NCI-H1105 (cell line): ENCODE data around the gene SMYD3.
A peak's percentile ranks its signal among the peaks of the same experiment; 100 is the strongest.

ENCODE experiments used
- DNase-seq: peaks from one replicate; lab custom pipeline; 2025; lab: John Stamatoyannopoulos, UW

The SMYD3 gene

DNA sequence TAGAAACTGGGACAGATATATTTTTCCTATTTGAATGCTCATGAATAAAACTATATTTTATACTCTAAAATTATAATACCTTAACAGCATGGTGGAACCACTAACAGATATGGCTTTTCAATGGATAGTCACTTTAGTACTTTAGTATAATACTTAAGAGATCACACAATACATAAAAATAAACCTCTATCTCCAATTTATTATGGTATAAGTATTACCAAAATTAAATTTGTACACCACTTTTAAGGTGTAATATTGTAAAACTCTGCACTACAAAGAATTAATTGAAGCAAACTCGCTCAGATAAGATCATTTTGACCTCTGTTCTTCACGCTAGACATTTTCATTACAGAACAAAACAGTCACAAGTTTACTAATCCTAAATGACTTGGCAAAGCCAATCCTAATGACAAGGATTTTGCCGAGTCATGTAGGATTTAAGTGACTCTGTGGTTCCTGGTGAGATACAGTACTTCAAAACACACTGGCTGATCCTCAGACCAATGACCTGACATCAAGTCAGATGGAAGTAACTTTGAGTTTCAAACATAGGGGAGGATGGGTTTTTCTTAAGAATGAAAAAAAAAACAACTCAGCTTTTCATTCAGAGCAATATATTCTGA is 200.6 kb downstream of the SMYD3 start:
- no peak for DNase-seq

DNA sequence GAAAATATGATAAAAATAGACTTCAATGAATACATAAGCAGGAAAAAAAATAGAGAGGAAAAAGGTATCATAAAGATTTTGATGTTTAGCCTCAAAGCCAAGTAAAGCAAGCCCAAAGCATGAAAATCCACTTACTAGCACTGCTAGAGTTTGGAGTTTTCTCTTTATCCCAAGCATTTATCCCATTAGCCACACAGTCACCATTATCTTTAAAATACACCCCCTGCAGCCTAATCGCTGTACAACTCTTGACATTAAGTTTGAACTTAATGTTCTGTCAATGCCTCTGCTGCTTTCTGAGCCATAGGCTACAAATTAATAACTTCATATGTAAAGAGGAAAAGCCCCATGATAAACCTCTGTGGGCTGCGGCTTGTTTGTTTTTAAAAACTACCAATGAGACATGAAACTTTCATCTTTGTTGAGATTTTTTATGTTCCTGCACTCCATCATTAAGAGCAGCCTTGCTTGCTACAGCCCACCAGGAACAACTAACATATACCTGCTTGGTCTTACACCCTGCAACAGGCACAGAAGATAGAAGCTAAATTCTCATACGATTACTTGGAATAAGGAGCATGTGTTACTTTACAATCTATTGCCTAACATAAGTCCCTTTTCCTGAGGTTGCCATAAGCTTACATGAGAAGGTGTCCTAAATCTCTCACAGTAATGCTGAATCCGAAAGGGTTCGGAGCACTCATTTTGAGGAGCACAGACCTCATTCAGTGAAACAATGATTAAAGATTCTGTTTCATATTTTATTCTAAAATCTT is 202.4 kb downstream of the SMYD3 start:
- DNase-seq, result no peak

DNA sequence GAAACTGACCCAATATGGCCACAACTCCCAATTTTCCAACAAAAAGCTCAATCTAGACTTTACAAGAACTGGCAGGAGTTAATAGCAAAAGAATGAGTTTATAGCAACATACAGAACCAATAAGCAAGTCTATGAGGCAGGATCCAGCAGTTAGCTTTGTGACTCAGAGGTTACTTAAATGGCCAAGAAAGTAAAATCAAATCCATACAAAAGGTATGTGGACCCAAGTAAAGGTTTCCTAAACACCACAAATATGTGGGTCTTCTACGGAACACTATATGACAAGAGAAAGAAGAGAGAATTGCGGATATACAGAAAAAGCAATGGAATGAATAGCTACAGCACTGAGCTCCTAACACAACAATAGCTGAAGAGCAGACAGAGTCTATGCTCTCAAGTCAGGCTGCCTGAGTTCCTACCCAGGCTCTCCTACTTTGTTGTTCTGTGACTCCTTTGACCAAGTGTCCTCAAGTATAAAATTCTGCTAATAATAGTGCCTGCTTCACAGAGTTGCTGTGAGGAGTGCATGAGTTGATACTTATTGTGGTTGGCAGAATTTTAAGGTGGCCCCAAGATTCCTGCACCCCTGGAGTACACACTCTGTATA is 204.3 kb downstream of the SMYD3 start:
- no peak for DNase-seq

DNA sequence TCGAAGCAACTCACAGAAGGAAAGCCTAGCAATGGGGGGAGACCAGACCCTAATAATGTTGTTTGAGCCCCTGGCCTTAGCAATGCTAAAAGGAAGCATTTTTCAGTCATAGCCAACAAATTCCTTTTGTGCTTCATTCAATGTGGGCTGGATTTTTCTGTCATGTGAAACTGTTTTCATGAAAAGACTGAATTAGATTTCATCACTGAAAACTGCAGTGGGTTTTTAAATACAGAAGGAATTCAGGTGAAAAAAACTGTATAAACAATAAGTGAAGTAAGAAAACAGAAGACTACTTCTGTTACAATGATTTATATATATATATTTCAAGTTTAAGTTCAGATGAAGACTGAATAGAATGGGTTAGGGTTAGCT is 204.8 kb downstream of the SMYD3 start:
- no peak for DNase-seq

DNA sequence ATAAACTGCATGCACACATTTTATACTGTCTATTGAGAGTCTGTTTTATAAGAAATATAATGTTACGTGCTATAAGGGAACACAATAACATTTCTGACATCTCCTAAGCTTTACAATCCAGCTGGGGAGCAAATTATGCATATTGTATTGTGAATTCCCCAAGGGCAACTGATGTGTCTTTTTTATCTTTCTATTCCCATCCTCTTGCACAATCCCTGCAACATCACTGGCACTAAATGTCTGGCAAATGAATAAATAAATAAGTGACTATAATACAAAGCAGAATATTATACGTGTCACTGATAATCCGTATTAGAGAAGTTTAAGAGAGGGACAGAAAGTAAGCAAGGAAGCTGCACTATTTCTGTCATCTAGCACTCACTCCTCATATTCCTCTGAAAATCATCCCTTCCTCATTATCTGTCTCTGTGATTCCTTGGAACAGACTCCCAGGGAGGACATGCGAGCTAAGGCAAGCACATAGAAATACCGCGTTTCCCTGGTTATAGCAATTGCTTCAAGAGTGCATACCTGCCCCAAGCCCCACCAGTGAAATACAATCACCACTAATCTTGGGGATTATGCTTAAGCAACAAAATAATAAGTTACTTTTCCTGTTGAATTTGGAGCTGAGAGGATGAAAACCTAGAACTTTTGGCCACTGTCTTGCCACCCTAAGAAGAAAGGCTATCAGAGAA is 205.4 kb downstream of the SMYD3 start:
- DNase-seq, result no peak

DNA sequence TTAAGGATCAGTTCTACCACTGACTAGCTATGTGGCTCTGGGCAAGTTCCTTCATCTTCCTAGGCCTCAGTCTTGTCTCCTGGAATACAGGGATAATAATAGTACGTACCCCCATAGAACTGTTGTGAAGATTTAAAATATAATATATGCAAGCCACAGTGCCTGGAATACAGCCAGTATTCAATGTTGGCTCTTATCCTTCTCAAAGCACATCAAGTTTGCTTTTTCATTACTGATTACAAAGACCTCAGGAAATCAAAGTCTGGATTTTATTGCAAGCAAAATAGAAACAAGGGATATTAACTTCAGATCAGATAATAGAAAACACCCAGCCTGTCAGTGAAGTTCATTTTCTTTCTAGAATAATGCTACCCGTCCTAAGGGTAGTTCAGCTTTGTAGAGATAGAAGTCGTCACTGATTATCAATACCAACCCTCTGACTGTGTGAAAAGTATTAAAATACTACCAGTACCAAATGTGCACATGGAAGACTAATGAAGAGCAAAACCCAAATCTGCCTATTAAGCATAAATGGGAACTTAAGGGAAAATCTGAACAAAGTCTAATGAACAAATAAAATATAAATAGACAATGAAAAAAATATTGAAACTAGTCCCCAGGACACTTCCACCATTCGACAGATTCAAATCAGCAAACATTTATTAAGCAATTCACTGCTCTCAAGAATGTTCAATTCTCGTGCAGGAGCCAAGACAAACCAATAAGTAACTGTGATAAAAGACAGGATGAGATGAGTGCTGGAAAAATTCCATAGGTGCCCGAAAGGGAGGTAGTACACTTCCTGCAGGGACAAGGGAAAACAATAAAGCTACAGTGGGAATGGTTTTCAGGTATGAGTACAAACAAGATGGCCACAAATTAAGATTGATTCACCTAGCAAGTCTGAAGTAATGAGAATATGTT is 206.2 kb downstream of the SMYD3 start:
- DNase-seq, result no peak

DNA sequence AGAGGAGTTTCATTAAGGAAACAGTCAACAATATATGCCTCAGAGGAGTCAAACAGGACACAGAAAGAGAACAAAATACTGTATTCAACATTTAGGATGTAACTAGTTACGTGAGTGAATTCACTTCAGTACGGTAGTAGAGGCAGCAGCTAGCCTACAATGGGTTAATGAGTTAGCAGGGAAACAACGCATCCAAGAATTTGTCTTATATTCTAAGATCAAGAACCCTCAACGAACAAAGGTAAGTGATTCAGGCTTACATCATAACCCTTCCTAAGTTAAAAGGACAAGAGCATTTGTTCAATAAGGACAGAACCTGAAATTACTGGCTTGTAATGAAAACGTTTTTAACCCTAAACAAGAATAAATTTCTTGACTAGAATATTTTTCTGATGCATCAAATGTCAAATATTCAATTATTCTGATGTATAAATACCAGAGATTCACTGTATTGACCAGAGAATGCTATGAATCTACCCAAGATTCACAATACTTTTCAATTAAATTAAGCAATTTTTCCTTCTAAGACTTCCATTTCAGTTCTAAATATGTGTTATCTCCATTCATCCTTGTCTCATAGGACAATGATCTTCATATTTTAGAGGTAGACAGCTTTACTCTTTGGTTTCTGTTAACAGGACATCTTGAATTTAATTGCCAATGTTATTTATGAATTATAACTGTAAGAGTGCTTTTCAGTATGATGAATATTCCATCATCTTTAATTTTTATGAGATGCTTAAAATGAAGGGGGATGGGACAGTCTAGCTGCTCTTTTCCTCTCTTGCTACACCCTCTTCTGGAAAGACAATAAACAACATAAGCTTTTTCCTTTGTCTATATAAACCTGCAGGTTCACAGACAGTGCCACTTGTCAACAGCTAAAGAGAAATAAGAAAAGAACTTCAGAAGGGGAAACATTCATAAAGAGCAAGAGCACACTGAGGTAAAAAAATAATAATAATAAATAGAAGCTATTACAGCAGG is 209.5 kb downstream of the SMYD3 start:
- DNase-seq, result no peak

DNA sequence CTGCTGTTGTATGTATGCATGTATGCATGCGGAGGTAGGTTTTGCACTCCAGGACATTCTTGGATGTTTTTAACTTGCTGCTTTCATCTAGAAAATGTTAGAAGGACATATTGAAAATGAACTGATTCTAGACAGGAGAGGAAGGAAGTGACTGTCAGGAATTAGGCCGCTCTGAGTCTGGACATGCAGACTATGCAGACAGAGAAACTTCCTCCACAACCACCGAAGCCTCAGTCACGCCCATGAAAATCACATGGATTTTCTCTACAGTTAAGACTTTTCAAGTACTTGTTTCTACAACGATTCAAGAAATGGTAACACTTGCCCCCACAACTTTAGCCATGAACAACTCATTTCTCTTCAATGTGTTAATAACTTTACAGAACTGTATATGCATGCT is 211.1 kb downstream of the SMYD3 start:
- DNase-seq, result no peak

DNA sequence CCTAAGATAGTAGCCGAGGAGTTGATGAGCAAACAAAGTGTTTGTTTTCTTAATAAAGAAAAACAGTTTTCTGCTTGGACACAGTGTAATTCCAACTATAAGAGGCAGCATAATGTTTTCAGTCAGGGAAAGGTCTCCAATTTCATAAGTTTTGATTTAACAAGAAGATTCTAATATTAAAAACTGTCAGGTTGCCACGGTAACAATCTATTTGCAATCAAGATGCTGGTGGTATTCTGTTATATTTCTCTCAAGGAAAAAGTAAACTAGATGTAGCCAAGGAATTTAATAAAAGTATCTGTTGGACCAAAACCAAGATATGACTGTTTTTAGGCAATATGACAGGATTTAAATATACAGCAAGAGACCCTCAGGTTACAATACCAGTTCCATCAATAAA is 211.7 kb downstream of the SMYD3 start:
- no peak for DNase-seq

DNA sequence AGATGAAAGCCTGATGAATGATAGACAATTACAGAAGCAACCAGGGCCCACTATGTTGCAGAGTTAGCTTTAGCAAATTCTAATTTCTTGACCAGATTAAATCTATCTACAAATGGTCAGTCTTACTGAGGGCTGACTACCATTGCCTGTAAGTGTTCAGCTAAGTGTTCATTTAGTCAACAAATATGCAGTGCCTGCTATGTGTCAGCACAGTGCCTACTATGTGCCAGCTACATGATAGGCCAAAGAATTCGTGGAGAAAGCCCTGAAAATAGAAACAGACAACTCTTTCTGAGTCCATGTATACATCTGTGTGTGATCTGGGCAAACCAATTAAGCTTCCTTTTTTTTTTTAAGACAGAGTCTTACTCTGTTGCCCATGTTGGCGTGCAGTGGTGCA is 212.8 kb downstream of the SMYD3 start:
- no peak for DNase-seq

DNA sequence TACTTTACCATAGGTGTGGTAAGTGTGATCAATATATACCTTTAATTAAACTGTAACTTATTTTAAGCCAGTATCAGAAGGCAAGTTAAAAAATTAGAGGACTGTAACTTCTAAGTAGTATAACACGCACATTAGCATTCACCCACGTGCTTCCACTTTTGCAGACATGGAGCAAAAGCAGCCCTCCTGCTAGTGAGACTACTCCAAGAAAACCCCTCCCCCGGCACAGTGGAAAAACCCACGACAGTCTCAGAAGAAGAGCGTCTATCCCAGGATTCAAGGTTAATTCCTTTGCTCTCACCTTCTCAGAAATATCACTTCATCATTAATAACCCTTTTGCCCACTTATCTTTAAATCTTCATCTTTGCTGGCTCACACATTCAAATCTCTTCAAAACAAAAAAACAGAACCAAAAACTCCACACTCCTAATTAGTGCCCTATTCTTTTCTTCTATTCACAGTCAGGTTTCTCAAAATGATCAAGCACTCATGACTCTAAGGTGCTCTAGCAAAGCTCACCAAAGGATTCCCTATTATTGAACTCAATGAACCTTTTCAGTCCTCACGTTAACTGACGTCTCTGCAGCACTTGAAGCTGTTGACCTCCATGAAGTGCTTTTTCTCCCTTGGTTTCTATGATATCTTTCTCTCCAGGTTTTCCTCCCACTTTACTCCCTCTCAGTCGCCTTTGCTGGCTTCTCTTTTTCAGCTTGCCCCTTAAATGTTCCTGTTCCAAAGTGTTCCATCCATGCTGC is 213.5 kb downstream of the SMYD3 start:
- DNase-seq, result no peak

DNA sequence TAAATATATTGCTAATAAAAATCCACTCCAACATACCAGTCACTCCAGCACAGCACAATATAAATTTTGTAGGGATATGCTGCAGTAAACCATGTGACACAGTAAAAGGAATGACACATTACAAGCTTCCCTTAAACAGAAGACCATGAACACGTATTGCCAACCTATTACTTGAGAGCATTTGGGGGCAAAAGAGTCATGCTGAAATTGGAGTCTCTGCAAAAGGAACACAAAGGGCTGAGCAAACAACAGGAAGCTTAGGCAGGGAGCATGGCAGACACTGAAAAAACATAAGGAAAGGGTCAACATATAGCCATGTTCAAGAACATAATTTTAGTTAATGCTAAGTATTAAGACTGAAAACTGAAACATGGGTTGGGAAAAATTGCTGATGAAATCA is 214.5 kb downstream of the SMYD3 start:
- no peak for DNase-seq

DNA sequence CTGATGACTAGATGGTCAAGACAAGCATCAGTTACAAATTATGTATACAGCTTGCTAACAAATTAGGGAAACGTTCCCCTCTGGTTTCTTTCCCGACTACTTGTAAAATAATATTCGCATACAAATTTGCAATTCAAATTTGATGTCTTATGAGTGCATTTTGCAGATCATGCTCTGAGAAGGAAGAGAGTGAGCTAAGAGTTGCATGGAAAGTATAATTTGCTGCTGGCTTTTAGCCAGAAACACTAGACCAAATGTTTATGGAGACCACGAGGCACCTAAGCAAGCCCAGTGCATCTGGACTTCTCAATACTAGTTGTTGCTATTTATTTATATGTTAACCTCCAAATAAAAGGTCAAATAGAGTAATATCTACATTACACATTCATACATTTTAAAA is 216.0 kb downstream of the SMYD3 start:
- peak; percentile 45 for DNase-seq

DNA sequence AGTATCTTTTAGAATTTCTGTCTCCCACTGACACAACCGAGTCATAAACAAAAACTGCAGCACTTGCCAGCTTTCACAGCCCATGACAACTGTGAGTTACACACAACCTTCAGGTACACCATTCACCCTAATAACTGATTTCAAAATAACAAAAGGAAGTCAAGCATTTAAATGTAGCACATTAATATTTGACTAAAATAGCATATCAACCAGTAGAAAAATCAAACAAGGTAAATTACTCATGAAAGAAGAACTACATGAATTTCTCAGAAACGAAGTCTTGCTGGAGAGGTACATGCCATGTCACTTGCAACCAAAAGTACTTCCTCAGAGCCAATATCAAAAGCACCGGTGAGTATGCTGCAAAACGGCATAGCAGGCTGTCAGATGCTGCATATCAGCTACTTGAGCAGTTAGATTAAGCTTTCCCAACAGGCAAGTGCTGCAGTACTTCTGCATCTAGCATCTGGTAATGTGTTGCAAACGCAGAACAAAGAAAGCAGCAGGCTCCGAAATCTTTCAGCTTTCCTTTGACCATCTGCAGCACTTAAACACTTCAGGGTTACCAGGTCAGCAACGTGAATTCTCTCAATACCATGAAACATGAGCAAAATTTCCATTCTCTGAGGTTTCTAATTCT is 223.2 kb downstream of the SMYD3 start:
- DNase-seq, result no peak

DNA sequence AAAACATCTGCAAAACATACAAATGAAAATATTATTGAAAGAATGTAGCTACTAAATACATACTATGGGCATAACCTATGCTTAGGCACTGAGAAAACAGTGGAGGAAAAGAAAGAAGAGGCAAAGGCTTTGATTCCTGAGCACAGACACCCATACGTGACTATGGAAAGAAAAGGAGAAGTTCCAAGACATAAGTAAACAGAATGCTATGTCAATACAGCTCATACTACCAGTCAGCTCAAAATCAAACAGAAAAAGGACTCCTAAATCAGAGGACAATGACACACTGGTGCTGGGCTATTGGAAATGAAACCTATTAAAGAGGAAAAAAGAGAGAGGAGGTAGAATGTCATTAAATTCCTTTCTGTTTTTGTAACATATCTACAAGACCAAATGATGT is 225.4 kb downstream of the SMYD3 start:
- no peak for DNase-seq

DNA sequence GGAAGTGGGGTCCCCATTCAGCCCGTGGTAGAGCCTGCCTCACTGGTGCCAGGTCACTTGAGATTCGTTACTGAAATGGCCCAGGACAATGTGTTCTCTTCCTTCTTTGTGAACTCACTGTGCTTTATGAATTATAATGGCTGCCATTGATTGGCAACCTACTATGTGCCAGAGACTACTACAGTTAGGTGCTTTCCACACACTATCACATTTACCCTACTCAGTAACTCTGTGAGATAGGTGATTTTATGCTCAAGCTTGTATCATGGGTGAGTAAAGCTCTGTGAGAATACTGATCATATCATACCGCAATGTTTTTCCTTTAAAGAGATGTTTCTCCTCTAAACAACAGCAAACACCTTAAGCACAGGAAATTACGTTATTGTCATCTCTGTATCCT is 225.9 kb downstream of the SMYD3 start:
- DNase-seq, result no peak

DNA sequence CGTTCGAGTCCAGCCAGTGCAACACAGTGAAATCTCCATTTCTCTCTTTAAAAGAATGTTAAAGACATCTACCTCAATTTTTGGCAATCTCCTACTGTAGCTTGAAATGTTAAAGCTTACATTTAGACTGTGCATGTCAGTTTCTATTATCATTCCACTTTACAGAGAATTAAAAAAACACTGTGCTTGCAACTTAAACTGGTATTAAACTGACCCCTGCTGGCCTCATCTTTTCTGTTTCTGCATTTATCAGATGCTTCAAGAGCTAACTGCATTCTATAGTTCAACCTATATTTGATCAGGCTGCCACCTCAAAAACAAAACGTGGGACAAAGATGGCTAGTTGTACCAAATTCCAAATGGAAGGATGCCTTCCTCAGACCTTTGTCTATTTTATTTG is 226.5 kb downstream of the SMYD3 start:
- no peak for DNase-seq

DNA sequence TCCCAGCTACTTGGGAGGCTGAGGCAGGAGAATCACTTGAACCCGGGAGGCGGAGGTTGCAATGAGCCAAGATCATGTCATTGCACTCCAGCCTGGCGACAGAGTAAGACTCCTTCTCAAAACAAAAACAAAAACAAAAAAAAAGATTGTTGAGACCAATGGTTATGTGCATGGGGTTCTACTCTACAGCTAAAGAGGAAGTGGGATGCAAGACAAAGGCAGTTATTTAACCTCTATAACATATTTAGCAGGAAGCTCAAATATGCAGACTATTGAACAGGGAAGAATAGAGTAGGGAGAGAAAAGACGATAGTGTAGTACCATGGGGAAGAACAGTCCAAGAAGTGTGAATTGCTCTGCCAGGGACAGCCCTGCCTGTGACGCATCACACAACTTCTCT is 227.7 kb downstream of the SMYD3 start:
- no peak for DNase-seq

DNA sequence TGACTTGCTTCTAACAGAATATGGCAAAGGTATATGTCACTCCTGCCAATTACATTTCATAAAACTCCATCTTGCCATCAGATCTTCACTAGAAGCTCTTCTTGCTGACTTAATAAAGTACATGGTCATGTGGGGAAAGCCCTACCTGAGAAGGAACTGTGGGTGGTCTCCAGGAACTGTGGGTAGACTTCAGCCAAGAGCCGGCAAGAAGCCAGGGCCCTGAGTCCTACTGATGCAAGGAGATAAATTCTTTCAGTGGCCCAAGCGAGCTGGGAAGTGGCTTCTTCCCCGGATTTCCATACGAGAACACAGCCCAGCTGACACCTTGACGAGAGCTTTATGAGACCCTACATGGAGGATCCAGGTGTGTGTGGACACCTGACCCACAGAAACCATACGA is 228.7 kb downstream of the SMYD3 start:
- DNase-seq, result no peak
